Inferior parietal cortex (tissue), 1 donor: ENCODE measurements around the gene SSBP2.
"Not testable (repeated sequence)": the region's sequence is repeated elsewhere in the genome, so short reads cannot be mapped to it uniquely, and the experiment has no call there.

Source experiments
- DNase-seq: peaks from one replicate; pipeline ENCODE4 v3.0.0-alpha.2; 2016; ENCODE audit errors: extremely low spot score

The SSBP2 gene

DNA sequence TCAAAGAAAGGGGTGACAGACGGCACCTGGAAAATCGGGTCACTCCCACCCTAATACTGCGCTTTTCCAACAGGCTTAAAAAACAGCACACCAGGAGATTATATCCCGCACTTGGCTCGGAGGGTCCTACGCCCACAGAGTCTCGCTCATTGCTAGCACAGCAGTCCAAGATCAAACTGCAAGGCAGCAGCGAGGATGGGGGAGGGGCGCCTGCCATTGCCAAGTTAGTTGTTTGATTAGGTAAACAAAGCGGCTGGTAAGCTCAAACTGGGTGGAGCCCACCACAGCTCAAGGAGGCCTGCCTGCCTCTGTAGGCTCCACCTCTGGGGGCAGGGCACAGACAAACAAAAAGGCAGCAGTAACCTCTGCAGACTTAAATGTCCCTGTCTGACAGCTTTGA, 158.8 kb downstream of the SSBP2 start:
- DNase-seq: not testable (repeated sequence)

DNA sequence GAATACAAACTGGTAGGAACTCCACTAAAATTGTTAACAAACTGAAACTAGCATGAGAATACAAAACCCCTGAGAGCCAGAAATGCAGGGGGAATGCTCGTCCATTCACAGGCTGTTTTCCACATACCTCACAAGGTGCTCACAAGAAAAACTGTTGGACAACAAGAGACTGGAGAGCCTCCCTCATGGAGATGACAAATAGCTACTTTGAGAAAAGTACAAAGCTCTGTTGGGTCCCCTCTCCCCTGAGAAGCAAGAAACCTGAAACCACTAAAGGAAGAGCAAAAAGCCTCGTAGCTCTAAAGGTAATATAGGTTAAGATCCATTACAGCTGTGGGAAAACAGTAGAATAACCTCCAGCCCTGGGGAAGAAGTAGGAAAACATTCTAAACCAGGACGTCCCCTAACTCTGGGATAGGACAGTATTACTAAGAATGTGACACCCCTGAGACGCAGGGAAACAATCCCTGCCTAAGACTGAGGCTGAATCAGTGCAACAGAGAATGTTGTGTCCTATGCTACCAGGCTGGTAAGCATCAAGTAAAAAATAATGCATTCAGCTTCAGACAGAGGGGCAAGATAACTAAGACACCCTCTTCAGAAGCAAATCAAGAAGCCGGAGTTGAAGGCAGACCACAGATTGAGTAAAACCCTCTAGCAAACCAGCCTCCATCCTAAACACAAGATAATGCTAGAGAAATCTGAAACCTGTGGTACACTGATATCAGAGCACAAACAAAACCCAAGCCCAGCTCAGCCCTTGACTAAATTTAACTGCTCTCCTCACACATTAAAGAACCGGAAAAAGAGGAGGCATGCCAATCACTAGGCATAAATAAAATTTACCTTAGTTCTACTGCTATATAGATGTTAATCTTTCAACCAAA, 160.2 kb downstream of the SSBP2 start:
- DNase-seq: no peak

DNA sequence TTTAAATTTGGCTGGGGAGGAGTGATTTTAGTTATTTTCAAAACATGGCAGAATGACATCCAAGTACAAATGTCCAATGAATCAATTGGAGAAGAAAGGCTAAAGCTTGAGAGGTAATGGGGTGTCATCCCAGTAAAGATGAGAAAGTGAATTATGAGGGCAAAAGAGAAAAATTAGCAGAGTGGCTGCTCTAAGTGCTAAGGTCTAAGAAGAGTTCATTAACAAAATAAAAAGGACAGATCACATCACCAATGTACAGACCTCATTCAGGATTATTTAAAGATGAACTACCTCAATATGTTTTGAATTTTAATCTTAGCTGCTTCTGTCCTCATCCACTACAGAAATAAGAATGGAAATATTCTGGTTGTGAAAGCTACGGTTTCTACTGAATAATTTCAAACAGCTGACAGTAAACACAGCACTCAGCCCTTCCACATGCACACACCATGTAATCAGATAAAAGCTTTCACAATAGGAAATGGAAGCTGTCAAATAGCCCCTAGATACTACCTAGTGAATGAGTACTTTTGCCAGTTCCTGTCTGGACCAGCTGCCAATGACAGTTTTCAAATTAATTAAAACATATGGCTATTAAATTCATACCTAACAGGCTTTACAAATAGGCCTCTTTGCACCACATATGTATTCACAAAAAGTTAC, 171.5 kb downstream of the SSBP2 start:
- DNase-seq: no peak

DNA sequence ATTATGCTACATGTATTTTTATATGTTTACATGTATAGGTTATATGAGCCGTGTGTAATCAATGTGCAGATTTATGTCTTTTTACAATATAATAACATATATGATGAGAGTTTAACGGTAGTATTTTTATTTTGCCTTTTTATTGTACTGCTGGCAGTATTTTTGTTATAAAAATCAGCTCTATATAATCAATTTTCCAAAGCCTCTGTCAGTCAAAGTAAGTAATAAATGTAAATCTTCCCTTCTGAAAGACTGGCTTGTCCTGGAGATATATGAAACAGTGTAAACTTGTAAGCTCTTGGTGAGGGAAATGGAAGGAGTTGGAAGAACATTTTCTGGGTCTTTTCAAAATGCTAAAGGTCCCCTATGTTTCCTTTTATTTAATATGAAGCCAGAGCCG, 173.8 kb downstream of the SSBP2 start:
- DNase-seq: no peak

DNA sequence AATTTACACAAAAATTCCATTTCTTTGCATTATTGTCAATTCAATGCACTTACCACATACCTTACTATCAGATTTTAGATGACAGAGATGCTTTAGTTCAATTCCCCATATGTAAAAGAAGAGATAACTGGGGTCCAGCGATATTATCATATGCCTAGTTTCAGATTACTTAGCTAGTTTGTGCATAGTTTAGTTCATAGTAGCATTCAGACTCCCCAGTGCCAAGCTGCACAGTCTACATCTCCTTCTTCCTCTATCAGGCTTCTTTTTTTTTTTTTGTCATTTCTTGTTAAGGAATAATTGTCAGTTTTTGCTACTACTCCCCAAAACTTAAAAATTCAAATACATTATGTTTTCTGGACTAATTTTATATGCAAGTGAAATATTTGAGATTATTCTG, 175.0 kb downstream of the SSBP2 start:
- no peak for DNase-seq

DNA sequence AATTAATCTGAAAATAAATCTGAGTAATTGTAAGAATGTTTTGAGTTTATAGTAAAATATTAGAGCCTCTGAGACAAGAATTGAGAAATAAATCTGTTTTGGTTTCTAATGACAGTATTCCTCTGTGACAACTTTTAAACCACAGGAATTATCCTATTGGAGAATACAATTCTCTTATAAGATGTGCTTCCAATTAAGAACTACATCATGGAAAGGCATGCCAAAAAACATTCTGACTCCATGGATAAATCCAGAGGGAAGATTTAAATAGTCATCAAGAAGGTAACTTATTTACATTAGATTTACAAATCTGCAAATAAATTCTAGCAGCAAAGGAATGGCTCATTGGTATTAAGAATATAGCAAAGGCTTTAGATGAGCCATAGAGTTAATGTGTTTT, 178.7 kb downstream of the SSBP2 start:
- no peak for DNase-seq

DNA sequence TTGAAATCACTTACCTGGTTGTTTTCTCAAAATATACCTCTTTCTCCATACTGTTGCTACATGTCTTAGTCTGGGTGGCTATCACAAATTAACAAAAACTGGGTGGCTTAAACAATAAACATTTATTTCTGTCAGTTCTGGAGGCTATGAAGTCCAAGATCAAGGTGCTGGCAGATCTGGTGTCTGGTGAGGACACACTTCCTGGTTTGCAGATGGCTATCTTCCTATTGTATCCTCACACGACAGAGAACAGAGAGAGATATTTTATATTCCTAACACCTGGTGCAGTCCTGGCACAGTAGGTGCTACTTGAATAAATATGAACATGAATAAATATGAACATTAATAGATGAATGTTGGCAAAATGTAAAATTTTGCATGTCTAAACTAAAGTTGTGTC, 192.7 kb downstream of the SSBP2 start:
- no peak for DNase-seq

DNA sequence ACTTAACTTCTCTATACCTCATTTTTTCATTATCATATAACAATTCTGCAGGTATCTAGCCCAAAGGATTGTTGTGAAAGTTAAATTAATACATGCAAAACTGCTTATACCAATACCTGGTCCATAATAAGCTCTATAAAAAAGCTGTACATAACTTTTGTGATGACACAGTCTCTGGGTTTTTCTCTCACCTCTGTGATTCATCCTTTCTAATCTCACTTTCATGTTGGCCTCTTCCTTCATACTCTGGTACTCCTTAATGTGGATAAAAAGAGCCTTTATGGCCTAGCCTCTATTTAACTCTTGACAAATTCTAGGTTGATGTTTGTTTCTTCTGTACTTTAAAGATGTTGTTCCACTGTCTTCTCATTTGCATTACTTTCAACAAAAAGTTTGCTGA, 194.1 kb downstream of the SSBP2 start:
- DNase-seq: no peak

DNA sequence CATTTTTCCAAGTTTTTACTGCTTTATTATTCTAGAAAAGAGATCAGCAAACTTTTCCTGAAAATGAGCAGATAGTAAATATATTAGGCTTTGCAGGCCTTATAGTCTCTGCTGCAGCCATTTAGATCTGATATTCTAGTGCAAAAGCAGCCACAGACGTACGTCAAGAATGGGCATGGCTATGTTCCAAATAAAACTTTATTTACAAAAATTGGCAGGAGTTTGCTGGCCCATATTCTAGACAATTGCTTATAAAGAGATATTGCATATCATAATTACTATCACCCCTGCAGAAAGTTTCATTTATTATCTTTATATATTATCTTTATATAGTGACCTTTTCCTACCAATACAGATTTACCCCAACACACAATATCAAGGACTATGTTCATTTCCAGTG, 195.0 kb downstream of the SSBP2 start:
- DNase-seq: no peak

DNA sequence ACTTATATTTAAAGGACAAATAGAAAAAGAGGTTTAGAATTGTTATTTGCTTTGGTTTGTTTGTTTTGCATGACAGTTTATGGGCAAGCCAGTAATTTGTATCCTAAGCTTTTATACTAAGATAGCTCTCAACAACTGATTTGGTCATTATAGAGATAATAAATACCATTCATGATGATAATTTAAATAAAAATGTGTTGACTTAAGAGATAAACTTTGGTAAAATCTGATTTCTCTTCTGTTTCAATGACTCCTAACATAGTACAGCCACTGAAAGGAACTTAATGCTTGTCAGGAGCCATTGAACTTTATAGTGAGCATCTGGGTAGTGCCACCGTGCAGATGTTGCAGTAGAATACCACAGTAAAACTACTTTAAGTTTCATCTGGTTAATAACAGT, 196.2 kb downstream of the SSBP2 start:
- DNase-seq: no peak

DNA sequence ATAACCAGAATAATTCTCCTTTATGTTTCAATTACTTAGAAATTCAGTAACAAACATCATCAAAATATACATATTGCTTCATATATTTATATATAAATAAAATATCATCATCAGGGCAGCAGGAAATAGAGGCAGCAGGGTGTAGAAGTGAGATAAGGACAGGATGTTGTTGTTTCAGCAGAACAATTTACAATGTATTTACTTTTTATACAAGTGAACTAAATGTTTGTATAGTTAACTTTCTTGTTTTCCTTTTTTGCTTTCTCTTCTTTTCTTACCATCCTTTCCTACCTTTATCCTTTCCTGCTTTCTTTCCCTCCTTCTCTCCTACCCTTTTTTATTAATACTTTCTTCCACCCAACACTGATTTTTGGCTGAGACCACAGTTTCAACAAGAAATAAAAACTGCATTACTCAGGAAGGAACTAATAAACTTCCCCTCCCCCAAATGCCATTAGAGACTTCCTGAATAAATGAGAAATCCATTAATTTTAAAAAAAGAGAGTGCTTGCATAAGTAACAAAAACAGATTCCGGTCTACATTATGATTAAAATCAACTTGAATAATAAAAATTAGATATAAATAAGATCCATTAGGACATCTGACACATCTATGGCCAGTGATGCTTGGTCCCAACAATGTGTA, 197.2 kb downstream of the SSBP2 start:
- no peak for DNase-seq

DNA sequence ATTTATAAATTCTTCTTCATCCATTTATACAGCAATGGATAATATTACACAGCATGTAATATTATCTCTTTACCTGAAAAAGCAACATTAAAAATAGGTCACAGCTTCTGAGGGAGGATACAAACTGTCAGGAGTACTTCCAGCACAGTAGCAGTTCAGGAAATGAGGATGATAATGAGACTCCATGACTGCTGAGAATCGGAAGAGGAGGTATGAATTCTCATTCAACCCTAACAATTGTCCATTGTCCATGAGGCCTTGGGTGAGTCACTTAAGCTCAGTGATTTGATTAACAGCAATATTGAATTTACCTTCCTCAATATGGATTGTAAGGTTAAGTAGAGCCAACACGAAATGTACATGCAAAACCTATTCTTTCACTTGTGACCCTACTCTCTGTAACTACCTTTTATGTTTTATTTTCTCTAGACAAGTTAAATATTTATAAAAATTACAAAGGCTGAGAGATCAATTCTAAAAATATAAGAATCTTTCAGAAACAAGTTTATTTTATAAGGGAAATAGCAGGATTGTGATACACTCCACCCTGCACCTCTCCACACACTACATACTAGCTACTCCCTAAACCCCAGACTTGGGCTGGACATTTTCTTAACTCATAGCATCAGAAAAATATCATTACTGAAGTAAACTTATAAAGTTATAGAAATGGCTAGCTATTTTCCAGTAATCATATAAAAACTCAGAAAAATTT, 197.9 kb downstream of the SSBP2 start:
- DNase-seq: no peak

DNA sequence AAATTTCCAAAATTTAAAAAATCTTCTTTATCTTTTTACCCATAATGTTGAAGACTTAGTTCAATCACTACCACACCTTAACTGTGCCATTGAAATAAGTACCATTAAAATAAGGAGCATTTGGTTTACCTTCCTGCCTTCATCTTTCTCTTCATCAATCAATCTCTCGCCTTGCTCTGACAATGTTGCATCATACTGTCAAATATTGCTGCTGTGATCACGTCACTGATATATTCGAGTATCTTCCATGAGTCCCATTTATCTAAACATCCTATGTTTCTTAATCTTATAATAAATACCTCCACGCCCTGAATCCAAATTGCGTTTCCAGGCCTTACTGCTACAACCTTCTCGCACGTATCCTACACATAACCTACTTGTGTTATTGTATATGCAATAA, 201.8 kb downstream of the SSBP2 start:
- no peak for DNase-seq

DNA sequence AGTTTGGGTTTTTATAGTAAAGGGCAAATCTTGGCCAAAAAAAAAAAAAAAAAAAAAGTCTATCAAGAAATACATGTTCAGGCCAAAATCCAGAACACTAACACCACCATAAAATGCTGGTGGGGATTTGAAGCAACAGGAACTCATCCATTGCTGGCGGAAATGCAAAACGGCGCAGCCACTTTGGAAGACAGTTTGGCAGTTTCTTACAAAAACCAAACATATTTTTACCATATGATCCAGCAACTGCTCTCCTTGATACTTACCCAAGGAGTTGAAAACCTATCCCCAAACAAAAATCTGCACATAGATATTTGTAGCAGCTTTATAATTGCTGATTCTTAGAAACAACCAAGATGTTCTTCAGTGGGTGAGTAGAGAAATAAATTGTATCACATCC, 203.9 kb downstream of the SSBP2 start:
- DNase-seq: no peak

DNA sequence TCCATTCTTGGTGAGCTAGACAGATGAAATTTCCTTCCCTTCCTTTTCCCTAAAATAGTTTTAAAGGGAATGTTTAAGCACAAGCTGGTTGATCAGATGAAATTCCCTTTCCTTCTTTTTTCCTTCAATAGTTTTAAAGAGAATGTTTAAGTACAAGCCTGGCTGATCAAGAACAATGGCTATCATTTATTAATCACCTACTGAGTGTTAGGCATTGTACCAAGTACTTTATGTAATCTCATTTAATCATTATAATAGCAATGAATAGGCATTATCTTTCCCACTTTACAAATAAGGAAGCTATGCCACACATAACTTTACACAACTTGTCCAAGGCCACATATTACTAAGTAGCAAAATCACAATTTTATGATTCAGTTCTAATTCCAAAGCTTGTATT, 205.0 kb downstream of the SSBP2 start:
- no peak for DNase-seq

DNA sequence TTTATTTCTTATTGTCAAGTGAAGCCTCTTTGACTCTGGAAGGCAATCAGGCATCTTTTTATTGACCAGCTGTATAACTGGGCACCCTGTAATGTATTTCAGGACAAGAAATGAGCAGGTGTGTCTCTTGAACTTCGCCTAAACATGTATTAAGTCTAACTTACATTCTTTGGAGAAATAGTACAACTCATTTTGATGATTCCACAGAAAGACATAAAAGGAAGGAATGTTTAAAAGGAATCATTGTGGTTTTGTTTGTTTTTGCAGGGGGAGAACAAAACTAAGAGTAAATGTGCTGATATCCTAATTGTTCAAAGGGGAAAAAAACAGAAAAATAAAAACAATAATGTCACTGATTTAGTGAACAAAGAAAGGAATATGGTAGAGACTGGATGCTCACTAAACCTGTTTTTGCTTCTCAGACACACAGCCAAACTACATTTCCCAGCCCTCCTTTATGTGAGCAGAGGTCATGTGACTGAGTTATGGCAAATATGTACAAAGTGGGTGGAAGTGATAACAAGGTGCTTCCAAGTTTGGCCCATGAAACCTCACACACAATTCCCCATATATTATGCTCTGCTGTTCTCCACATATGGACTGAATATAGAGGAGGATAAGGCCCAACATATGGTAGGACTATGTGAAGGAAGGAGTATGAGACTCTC, 206.4 kb downstream of the SSBP2 start:
- no peak for DNase-seq

DNA sequence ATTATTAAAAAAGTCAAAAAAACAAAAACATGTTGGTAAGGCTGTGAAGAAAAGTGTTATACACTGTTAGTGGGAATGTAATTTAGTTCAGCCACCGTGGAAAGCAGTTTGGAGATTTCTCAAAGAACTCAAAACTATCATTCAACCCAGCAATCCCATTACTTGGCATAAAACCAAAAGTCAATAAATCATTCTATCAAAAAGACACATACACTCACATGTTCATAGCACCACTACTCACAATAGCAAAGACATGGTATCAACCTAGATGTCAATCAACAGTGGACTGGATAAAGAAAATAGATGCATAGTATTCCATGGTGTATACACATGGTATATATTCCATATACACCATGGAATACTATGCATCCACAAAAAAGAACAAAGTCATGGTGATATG, 208.7 kb downstream of the SSBP2 start:
- no peak for DNase-seq

DNA sequence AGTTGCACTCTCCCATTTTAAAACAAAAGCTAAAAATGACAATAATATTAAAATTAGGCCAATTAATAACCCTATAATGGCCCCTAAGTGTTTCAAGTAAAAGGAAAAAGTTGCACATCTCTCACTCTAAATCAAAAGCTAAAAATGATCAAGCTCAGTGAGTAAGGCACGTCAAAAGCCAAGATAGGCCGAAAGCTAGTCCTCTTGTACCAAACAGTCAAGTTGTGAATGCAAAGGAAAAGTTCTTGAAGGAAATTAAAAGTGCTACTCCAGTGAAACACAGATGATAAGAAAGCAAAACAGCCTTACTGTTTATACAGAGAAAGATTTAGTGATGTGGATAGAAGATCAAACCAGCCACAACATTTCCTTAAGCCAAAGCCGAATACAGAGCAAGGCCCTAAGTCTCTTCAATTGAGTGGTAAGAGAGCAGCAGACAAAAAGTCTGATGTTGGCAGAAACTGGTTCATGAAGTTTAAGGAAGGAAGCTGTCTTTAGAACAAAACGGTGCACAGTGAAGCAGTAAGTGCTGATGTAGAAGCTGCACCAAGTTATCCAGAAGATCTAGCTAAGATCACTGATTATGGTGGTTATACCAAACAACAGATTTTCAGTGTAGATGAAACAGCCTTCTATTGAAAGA, 212.9 kb downstream of the SSBP2 start:
- DNase-seq: no peak

DNA sequence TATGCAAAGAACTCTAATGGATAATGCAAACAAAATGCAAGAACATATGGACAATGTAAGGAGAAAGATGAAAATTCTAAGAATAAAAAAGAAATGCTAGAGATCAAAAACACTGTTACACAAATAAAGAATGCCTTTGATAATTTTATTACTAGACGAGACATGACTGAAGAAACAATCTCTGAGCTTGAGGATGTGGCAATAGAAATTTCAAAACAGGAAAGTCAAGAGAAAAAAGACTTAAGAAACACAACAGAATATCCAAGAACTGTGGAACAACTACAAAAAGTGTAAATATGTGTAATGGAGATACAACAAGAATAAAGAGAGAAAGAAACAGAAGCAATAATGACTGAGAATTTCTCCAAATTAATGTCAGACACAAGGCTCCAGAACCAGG, 216.5 kb downstream of the SSBP2 start:
- DNase-seq: no peak

DNA sequence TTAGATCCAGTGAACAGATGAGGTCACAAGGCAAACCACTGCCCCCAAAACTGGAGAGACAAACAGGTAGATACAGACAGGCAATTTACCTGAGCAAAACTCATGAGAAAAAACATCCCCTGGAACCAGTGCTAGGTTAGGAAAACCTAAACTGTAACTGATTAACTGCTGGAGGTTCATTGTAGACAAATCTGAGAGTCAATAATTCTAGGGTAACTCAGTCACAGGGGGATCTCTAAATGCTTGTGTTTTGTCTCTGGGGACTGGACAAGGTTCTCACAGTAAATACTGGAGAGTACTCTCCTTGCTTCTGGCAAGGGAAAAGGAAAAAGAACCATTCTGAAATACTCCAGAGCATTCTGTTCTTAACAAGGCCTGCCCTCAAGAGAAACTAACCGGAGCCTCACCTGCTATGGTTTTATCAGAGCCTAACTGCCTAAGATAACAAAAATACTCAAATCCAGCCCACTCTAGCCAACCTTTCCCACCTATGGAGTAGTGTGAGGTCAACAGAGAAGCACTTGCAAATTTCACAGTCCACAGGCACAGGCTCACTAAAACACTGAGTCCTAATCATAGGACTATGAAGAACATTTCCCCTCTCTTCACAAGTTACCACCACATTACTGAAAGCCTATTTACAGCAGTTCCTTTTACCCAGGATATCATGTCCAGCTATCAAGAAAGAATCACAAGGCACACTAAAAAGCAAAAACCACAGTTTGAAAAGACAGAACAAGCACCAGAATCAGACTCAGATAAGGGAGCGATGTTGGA, 217.1 kb downstream of the SSBP2 start:
- no peak for DNase-seq
